GM12891 (cell line): Measurements from ENCODE around the gene OR9Q1.

Source experiments
- PAX5 ChIP-seq: IDR thresholded peaks from 2 replicates; pipeline ENCODE4 v1.6.1; 2011; ENCODE audit warnings: low read length, moderate library complexity, mild to moderate bottlenecking; ENCODE audit not compliant: insufficient read depth, severe bottlenecking
- POLR2A ChIP-seq: IDR thresholded peaks from 2 replicates; pipeline ENCODE4 v1.6.1; 2011; ENCODE audit warnings: low read depth, low read length, control low read depth
- POLR2AphosphoS5 ChIP-seq: IDR thresholded peaks from 2 replicates; pipeline ENCODE4 v1.6.1; 2011; ENCODE audit warnings: low read depth, low read length, control low read depth
- POU2F2 ChIP-seq: IDR thresholded peaks from 2 replicates; pipeline ENCODE4 v1.6.1; 2011; ENCODE audit warnings: low read depth, mild to moderate bottlenecking, control low read depth, low read length, moderate library complexity
- SPI1 ChIP-seq: IDR thresholded peaks from 2 replicates; pipeline ENCODE4 v1.6.1; 2011; ENCODE audit warnings: low read depth, low read length, control low read depth
- TAF1 ChIP-seq: IDR thresholded peaks from 2 replicates; pipeline ENCODE4 v1.6.1; 2011; ENCODE audit warnings: low read depth, low read length, control low read depth

GRCh38 chr11:58028687-58029411 lies 5.2 kb downstream of the OR9Q1 start:
- TF ChIP-seq POLR2A = no peak
- TF ChIP-seq TAF1 = no peak
- no peak for TF ChIP-seq POLR2AphosphoS5
- TF ChIP-seq POU2F2 = no peak
- no peak for TF ChIP-seq SPI1
- TF ChIP-seq PAX5 = no peak
